IMR-90 (cell line): ENCODE data around the gene CNOT6. TPM values are rescaled to one million over a fixed set of nuclear protein-coding genes. Genes with fewer than 3 reads are reported as not detected.

Source experiments
- ATAC-seq: fragments of 200-7000 bp; cut with Tn5 transposase; 2 replicates; pipeline ENCODE4 v1.9.1; 2020; ENCODE audit warnings: low read depth, mild to moderate bottlenecking, moderate library complexity
- BruUV-seq: library from RNA; stranded (reverse); fragments of 400-500 nt; replicated peaks from 2 replicates; lab custom pipeline; 2021; lab: Mats Ljungman, UMichigan
- CTCF ChIA-PET: fragments of 300-600 bp; formaldehyde crosslinking; extraction: SDS; loops from one replicate; lab custom pipeline; 2021; ENCODE audit warnings: antibody characterized with exemption; lab: Yijun Ruan, JAX
- POLR2A ChIA-PET: fragments of 300-600 bp; sonication (Branson Sonifier 250); formaldehyde crosslinking; loops from one replicate; lab custom pipeline; 2022; ENCODE audit warnings: antibody characterized with exemption; ENCODE audit not compliant: unreplicated experiment; lab: Charles Lee
- DNase-seq: peaks from one replicate; pipeline ENCODE4 v3.0.0; 2013
- H2AFZ ChIP-seq: replicated peaks from 2 replicates; pipeline ENCODE3; 2013; ENCODE audit warnings: low read length, mild to moderate bottlenecking; ENCODE audit not compliant: poor library complexity
- H2AK5ac ChIP-seq: 2 replicates; pipeline ENCODE4 v1.6.1; 2013; ENCODE audit warnings: low read depth, low read length, inconsistent platforms
- H2AK9ac ChIP-seq: replicated peaks from 2 replicates; pipeline ENCODE3; 2013; ENCODE audit warnings: mild to moderate bottlenecking, low read depth, low read length, moderate library complexity; ENCODE audit not compliant: poor library complexity
- H2BK120ac ChIP-seq: 2 replicates; pipeline ENCODE4 v1.6.1; 2013; ENCODE audit warnings: low read depth, low read length, inconsistent platforms
- H2BK15ac ChIP-seq: 3 replicates; pipeline ENCODE4 v1.6.1; 2013; ENCODE audit warnings: low read depth, low read length, inconsistent platforms
- H2BK20ac ChIP-seq: 2 replicates; pipeline ENCODE4 v1.6.1; 2013; ENCODE audit warnings: low read depth, mild to moderate bottlenecking, inconsistent platforms, low read length, moderate library complexity
- H2BK5ac ChIP-seq: 2 replicates; pipeline ENCODE4 v1.6.1; 2013; ENCODE audit warnings: mild to moderate bottlenecking, low read depth, low read length, inconsistent platforms; ENCODE audit not compliant: poor library complexity, severe bottlenecking
- H3K14ac ChIP-seq: replicated peaks from 2 replicates; pipeline ENCODE4 v1.6.1; 2013; ENCODE audit warnings: low read depth, low read length, inconsistent platforms
- H3K18ac ChIP-seq: 2 replicates; pipeline ENCODE4 v1.6.1; 2013; ENCODE audit warnings: low read depth, low read length, control low read depth
- H3K23ac ChIP-seq: 2 replicates; pipeline ENCODE4 v1.6.1; 2013; ENCODE audit warnings: low read depth, low read length, inconsistent platforms
- H3K27ac ChIP-seq: 2 replicates; pipeline ENCODE4 v1.5.1; 2013; ENCODE audit warnings: mild to moderate bottlenecking, control low read depth, low read length; ENCODE audit not compliant: insufficient read depth
- H3K27me3 ChIP-seq: 2 replicates; pipeline ENCODE4 v1.6.1; 2013; ENCODE audit warnings: low read length; ENCODE audit not compliant: control insufficient read depth, insufficient read depth
- H3K36me3 ChIP-seq: 2 replicates; pipeline ENCODE4 v1.6.1; 2013; ENCODE audit warnings: low read length, mixed read lengths; ENCODE audit not compliant: control insufficient read depth, insufficient read depth
- H3K4ac ChIP-seq: 2 replicates; pipeline ENCODE4 v1.6.1; 2013; ENCODE audit warnings: low read depth, low read length, inconsistent platforms
- H3K4me1 ChIP-seq: 2 replicates; pipeline ENCODE4 v1.6.1; 2013; ENCODE audit warnings: low read length, mixed read lengths; ENCODE audit not compliant: control insufficient read depth, insufficient read depth
- H3K4me2 ChIP-seq: 2 replicates; pipeline ENCODE4 v1.6.1; 2013; ENCODE audit warnings: low read depth, mild to moderate bottlenecking, control low read depth, low read length, moderate library complexity
- H3K4me3 ChIP-seq: 2 replicates; pipeline ENCODE4 v1.5.1; 2013; ENCODE audit warnings: low read depth, mild to moderate bottlenecking, control low read depth, low read length, moderate library complexity; ENCODE audit not compliant: insufficient read depth
- H3K56ac ChIP-seq: 2 replicates; pipeline ENCODE4 v1.6.1; 2013; ENCODE audit warnings: low read length, inconsistent platforms; ENCODE audit not compliant: insufficient read depth; ENCODE audit errors: extremely low read depth
- H3K79me1 ChIP-seq, 2 experiments: 2 replicates each; pipeline ENCODE4 v1.6.1; 2013; ENCODE audit warnings: low read length in 2 of 2, inconsistent platforms in 1 of 2, low read depth in 1 of 2
- H3K9ac ChIP-seq: 2 replicates; pipeline ENCODE4 v1.6.1; 2013; ENCODE audit warnings: low read depth, low read length, control low read depth
- H3K9me1 ChIP-seq: 2 replicates; pipeline ENCODE4 v1.6.1; 2013; ENCODE audit warnings: low read length, inconsistent platforms; ENCODE audit not compliant: insufficient read depth
- H3K9me3 ChIP-seq: 2 replicates; pipeline ENCODE4 v1.6.1; 2013; ENCODE audit warnings: low read length; ENCODE audit not compliant: control insufficient read depth, insufficient read depth
- H4K20me1 ChIP-seq: 2 replicates; pipeline ENCODE4 v1.6.1; 2013; ENCODE audit warnings: low read length, inconsistent platforms; ENCODE audit not compliant: insufficient read depth
- H4K5ac ChIP-seq: 2 replicates; pipeline ENCODE4 v1.6.1; 2013; ENCODE audit warnings: mild to moderate bottlenecking, low read depth, low read length, control low read depth
- H4K8ac ChIP-seq, 2 experiments: 2 replicates each; pipeline ENCODE4 v1.6.1; 2013; ENCODE audit warnings: low read depth in 2 of 2, low read length in 2 of 2, control low read depth in 1 of 2, inconsistent platforms in 1 of 2
- H4K91ac ChIP-seq: 2 replicates; pipeline ENCODE4 v1.6.1; 2013; ENCODE audit warnings: low read depth, low read length, inconsistent platforms; ENCODE audit not compliant: insufficient read depth
- BHLHE40 ChIP-seq: fragments of 150-350 bp; IDR thresholded peaks from 2 replicates; pipeline ENCODE4 v1.6.1; 2016; ENCODE audit warnings: mild to moderate bottlenecking, low read depth, low read length
- CEBPB ChIP-seq: IDR thresholded peaks from 2 replicates; pipeline ENCODE4 v1.6.1; 2012; ENCODE audit warnings: low read depth, low read length, improper control_type of control experiment
- CHD1 ChIP-seq: IDR thresholded peaks from 2 replicates; pipeline ENCODE4 v1.6.1; 2012; ENCODE audit warnings: low read depth, low read length, improper control_type of control experiment
- FOS ChIP-seq: fragments of 150-350 bp; IDR thresholded peaks from 2 replicates; pipeline ENCODE4 v1.6.1; 2016; ENCODE audit warnings: low read depth, low read length
- MAFK ChIP-seq: IDR thresholded peaks from 2 replicates; pipeline ENCODE4 v1.6.1; 2012; ENCODE audit warnings: low read depth, low read length, improper control_type of control experiment
- MAZ ChIP-seq: IDR thresholded peaks from 2 replicates; pipeline ENCODE4 v1.6.1; 2012; ENCODE audit warnings: low read depth, mild to moderate bottlenecking, low read length, improper control_type of control experiment, moderate library complexity, borderline replicate concordance
- MXI1 ChIP-seq: IDR thresholded peaks from 2 replicates; pipeline ENCODE4 v1.6.1; 2012; ENCODE audit warnings: low read depth, mild to moderate bottlenecking, low read length, moderate library complexity, borderline replicate concordance
- NFE2L2 ChIP-seq: fragments of 150-350 bp; IDR thresholded peaks from 2 replicates; pipeline ENCODE4 v1.6.1; 2016; ENCODE audit warnings: low read depth, mild to moderate bottlenecking, low read length
- POLR2A ChIP-seq: IDR thresholded peaks from 2 replicates; pipeline ENCODE4 v1.6.1; 2012; ENCODE audit warnings: mild to moderate bottlenecking, low read depth, low read length
- RAD21 ChIP-seq: IDR thresholded peaks from 2 replicates; pipeline ENCODE4 v1.6.1; 2012; ENCODE audit warnings: low read length, improper control_type of control experiment
- RCOR1 ChIP-seq: IDR thresholded peaks from 2 replicates; pipeline ENCODE4 v1.6.1; 2012; ENCODE audit warnings: mild to moderate bottlenecking, low read length, improper control_type of control experiment; ENCODE audit not compliant: insufficient replicate concordance
- RFX5 ChIP-seq: IDR thresholded peaks from 2 replicates; pipeline ENCODE4 v1.8.0; 2012; ENCODE audit warnings: low read depth, mild to moderate bottlenecking, low read length, moderate library complexity
- SMC3 ChIP-seq: fragments of 150-350 bp; IDR thresholded peaks from 2 replicates; pipeline ENCODE4 v1.6.1; 2016; ENCODE audit warnings: low read depth, mild to moderate bottlenecking, antibody characterized with exemption, low read length, moderate library complexity
- WGBS, 2 experiments: methylation state at CpG; one replicate each; pipeline versions ENCODE4 v1.1.5 to v1.1.7; 2013; ENCODE audit warnings: missing lambda C conversion rate in 2 of 2; ENCODE audit not compliant: insufficient read length in 1 of 2; ENCODE audit errors: extremely low coverage in 2 of 2; 5-methylcytosine and 5-hydroxymethylcytosine counted together
- dilution Hi-C: fragments of 300-500 bp; cut with HindIII; formaldehyde crosslinking; loops from one replicate; pipeline ENCODE4 v1.14.3; 2018; ENCODE audit warnings: low sequenced_read_pairs; ENCODE audit not compliant: unreplicated experiment
- in situ Hi-C: fragments of 300-500 bp; cut with MboI; formaldehyde crosslinking; loops from 3 replicates; pipeline ENCODE4 v1.14.3; 2019; ENCODE audit warnings: low sequenced_read_pairs, inconsistent platforms, mixed read lengths
- intact Hi-C: fragments of 100-400 bp; cut with micrococcal nuclease; formaldehyde crosslinking; loops from 2 replicates; pipeline ENCODE4 v1.10.0; 2022
- polyA plus RNA-seq, 3 experiments: library from polyadenylated mRNA; depleted of rRNA; stranded (reverse); fragments of >200 nt; gene quantifications; 2 replicates each; pipeline ENCODE4 v1.2.3, GENCODE V29; 2012; ENCODE audit warnings: low replicate concordance in 1 of 3
- total RNA-seq: library from RNA; depleted of rRNA; stranded (reverse); fragments of >200 nt; gene quantifications from 2 replicates; pipeline ENCODE4 v1.2.3, GENCODE V29; 2012
- TF ChIP-seq, protein P1 (sequence below): fragments of 150-350 bp; IDR thresholded peaks from 2 replicates; pipeline ENCODE4 v1.6.1; 2017; ENCODE audit warnings: mild to moderate bottlenecking, antibody characterized with exemption, low read length, low read depth
- TF ChIP-seq, protein P2 (sequence below): conservative IDR thresholded peaks from 2 replicates; pipeline ENCODE4 v1.5.1; 2012; ENCODE audit warnings: mild to moderate bottlenecking, low read depth, low read length, improper control_type of control experiment
- TF ChIP-seq, protein P3 (sequence below): fragments of 150-350 bp; IDR thresholded peaks from 2 replicates; pipeline ENCODE4 v1.6.1; 2016; ENCODE audit warnings: low read depth, mild to moderate bottlenecking, low read length, moderate library complexity, borderline replicate concordance

The CNOT6 gene
- total and polyA plus RNA-seq, 2 of the 4 experiments (the other 2 are of a cell fraction), result 9.7 to 10.8 TPM

DNA sequence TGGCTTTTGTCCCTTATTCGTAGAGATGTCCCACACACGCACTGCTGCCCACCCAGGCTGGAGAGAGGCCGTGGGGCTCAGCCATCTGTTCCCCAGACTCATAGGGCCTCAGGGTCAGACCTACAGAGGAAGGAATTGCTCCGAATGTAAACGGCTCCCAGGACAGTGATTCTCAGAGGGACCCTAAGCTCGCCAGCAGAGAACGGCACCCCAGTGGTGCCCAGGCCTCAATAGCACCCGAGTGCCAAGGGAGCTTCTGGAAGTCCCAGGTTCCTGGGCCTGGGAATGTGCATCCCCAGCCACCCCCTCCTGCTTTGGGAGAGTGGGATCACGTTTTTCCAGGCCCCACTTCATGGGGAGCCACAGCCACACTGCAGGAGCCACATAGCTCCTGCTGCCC lies 32.9 kb upstream of the CNOT6 start:
- Histone ChIP-seq H4K20me1 (no peaks in the 10 kb centered on the region), H3K4me3 (no peak overlapping the region), H4K8ac (no peak overlapping the region), H3K18ac (no peak overlapping the region), H3K27me3 (no peaks in the 10 kb centered on the region), H4K91ac (no peak overlapping the region), H2BK15ac (no peak overlapping the region), H3K56ac (no peak overlapping the region), H2AK9ac (no peak overlapping the region), H3K4ac (no peak overlapping the region), H3K9ac (no peak overlapping the region), H3K36me3 (no peaks in the 10 kb centered on the region), H2BK5ac (no peak overlapping the region), H3K4me1 (no peaks in the 10 kb centered on the region), H4K5ac (no peak overlapping the region), H2AFZ (no peak overlapping the region), H2BK20ac (no peak overlapping the region), H3K79me1 (no peaks in the 10 kb centered on the region), H3K14ac (no peak overlapping the region), H3K23ac (no peak overlapping the region), H3K9me3 (peaks cover 11% of the 10 kb centered on the region), H3K27ac (no peak overlapping the region), H2AK5ac (no peak overlapping the region), H3K9me1 (no peaks in the 10 kb centered on the region), H3K4me2 (no peak overlapping the region), H2BK120ac (no peak overlapping the region)
- dilution Hi-C loops, result no loop called here
- WGBS, 2 experiments, result 59% methylated on average over 3 of the region's 9 CpGs; no CpG with 5 or more reads in 1 of the 2 experiments
- intact Hi-C loops, result no loop called here
- DNase-seq (no peak), ATAC-seq (no peak)
- TF ChIP-seq, protein P1, sequence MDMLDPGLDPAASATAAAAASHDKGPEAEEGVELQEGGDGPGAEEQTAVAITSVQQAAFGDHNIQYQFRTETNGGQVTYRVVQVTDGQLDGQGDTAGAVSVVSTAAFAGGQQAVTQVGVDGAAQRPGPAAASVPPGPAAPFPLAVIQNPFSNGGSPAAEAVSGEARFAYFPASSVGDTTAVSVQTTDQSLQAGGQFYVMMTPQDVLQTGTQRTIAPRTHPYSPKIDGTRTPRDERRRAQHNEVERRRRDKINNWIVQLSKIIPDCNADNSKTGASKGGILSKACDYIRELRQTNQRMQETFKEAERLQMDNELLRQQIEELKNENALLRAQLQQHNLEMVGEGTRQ, result no peak
- TF ChIP-seq RAD21, result no peak
- no peak for TF ChIP-seq POLR2A
- no peak for TF ChIP-seq RFX5
- TF ChIP-seq CHD1, result no peak
- TF ChIP-seq RCOR1, result no peak
- no peak for TF ChIP-seq NFE2L2
- TF ChIP-seq CEBPB, result no peak
- TF ChIP-seq MAZ, result no peak
- TF ChIP-seq, protein P2, sequence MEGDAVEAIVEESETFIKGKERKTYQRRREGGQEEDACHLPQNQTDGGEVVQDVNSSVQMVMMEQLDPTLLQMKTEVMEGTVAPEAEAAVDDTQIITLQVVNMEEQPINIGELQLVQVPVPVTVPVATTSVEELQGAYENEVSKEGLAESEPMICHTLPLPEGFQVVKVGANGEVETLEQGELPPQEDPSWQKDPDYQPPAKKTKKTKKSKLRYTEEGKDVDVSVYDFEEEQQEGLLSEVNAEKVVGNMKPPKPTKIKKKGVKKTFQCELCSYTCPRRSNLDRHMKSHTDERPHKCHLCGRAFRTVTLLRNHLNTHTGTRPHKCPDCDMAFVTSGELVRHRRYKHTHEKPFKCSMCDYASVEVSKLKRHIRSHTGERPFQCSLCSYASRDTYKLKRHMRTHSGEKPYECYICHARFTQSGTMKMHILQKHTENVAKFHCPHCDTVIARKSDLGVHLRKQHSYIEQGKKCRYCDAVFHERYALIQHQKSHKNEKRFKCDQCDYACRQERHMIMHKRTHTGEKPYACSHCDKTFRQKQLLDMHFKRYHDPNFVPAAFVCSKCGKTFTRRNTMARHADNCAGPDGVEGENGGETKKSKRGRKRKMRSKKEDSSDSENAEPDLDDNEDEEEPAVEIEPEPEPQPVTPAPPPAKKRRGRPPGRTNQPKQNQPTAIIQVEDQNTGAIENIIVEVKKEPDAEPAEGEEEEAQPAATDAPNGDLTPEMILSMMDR, result no peak
- TF ChIP-seq, protein P3, sequence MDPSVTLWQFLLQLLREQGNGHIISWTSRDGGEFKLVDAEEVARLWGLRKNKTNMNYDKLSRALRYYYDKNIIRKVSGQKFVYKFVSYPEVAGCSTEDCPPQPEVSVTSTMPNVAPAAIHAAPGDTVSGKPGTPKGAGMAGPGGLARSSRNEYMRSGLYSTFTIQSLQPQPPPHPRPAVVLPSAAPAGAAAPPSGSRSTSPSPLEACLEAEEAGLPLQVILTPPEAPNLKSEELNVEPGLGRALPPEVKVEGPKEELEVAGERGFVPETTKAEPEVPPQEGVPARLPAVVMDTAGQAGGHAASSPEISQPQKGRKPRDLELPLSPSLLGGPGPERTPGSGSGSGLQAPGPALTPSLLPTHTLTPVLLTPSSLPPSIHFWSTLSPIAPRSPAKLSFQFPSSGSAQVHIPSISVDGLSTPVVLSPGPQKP, result no peak
- no peak for TF ChIP-seq BHLHE40
- no peak for TF ChIP-seq MXI1
- TF ChIP-seq SMC3, result no peak
- no peak for TF ChIP-seq MAFK
- TF ChIP-seq FOS, result no peak
- no TSS peak for BruUV-seq
- CTCF ChIA-PET, result no interaction called here
- in situ Hi-C loops, result loop anchor here (25.0 kb wide), 1 partner anchor 324 kb away; no protein-coding TSS in a partner anchor
- POLR2A ChIA-PET, result no interaction called here
